H1 (cell line): Measurements from ENCODE around the gene TLR8. TPM values are rescaled to one million over a fixed set of nuclear protein-coding genes. Genes with fewer than 3 reads are reported as not detected.

Source experiments
- BCL11A ChIP-seq, 2 experiments: IDR thresholded peaks; one replicate each; pipeline ENCODE4 v1.6.1; 2011; ENCODE audit warnings: low read depth in 2 of 2, low read length in 2 of 2, mild to moderate bottlenecking in 2 of 2
- BRCA1 ChIP-seq: IDR thresholded peaks from 2 replicates; pipeline ENCODE4 v1.6.1; 2012; ENCODE audit warnings: low read depth, low read length, improper control_type of control experiment
- CHD7 ChIP-seq: fragments of 300-600 bp; sonication (generic); IDR thresholded peaks from 2 replicates; pipeline ENCODE4 v1.7.1; 2012; ENCODE audit warnings: low read length, moderate library complexity, mild to moderate bottlenecking, inconsistent platforms; ENCODE audit not compliant: insufficient replicate concordance
- GTF2F1 ChIP-seq: IDR thresholded peaks from 2 replicates; pipeline ENCODE4 v1.6.1; 2012; ENCODE audit warnings: low read depth, low read length, improper control_type of control experiment, borderline replicate concordance
- JUN ChIP-seq: IDR thresholded peaks from 2 replicates; pipeline ENCODE4 v1.6.1; 2011; ENCODE audit warnings: low read depth, mild to moderate bottlenecking, improper control_type of control experiment, low read length
- JUND ChIP-seq: IDR thresholded peaks from 2 replicates; pipeline ENCODE4 v1.6.1; 2011; ENCODE audit warnings: mild to moderate bottlenecking, improper control_type of control experiment, low read length
- NANOG ChIP-seq: IDR thresholded peaks from 2 replicates; pipeline ENCODE4 v1.6.1; 2011; ENCODE audit warnings: low read length, low read depth, mild to moderate bottlenecking, inconsistent platforms; ENCODE audit not compliant: insufficient read depth, poor library complexity, severe bottlenecking
- PHF8 ChIP-seq: fragments of 200-600 bp; sonication (generic); conservative IDR thresholded peaks from 2 replicates; pipeline ENCODE4 v1.7.1; 2012; ENCODE audit warnings: low read depth, mild to moderate bottlenecking, inconsistent platforms, low read length, moderate library complexity
- SP4 ChIP-seq: IDR thresholded peaks from 2 replicates; pipeline ENCODE4 v1.6.1; 2012; ENCODE audit warnings: low read length, inconsistent platforms
- TAF7 ChIP-seq: optimal IDR thresholded peaks from 2 replicates; pipeline ENCODE3; 2011; ENCODE audit warnings: low read depth, mild to moderate bottlenecking, inconsistent platforms, low read length, moderate library complexity, borderline replicate concordance
- polyA plus RNA-seq, 7 experiments: library from polyadenylated mRNA; depleted of rRNA in 3 of 7; stranded (reverse) in 5 of 7; unstranded in 2 of 7; fragments of >200 nt in 5 of 7; fragments of 200-250 nt in 2 of 7; gene quantifications; 1 replicate in 5 of 7; 2 replicates in 1 of 7; 4 replicates in 1 of 7; pipeline versions ENCODE4 v1.2.1 to v1.2.3, GENCODE V29; 2011 to 2013; ENCODE audit warnings: missing spikeins in 2 of 7, mixed read lengths in 2 of 7
- total RNA-seq: library from RNA; stranded (reverse); fragmentation: NEBNext Ultra II Directional; extraction: Animal tissue kit (Norgen Biotek cat#: 25700); gene quantifications from 2 replicates; pipeline ENCODE4 v1.2.1, GENCODE V29; 2021

TLR8 gene
- total and polyA plus RNA-seq, 2 of the 8 experiments (the other 6 are each of a cell fraction or from before 2014, with no cell fraction given): not detected

GRCh38 chrX:12934850-12935249 is 28.4 kb downstream of the TLR8 start (continued):
- no peak for TF ChIP-seq JUN
- no peak for TF ChIP-seq SP4
- no peak for TF ChIP-seq NANOG
- TF ChIP-seq BCL11A (IDR thresholded peaks at IDR 0.05; ENCODE audit: low read depth in 2 of 2, low read length in 2 of 2): no peak
- no peak for TF ChIP-seq GTF2F1
- no peak for TF ChIP-seq PHF8
- TF ChIP-seq TAF7: no peak
- TF ChIP-seq JUND: no peak
- TF ChIP-seq CHD7: no peak
- TF ChIP-seq BRCA1: no peak
